Pons (tissue), 1 donor: ENCODE results near the gene KANSL3.

Experiments used
- DNase-seq: peaks from one replicate; pipeline ENCODE4 v3.0.0-alpha.2; 2016; ENCODE audit warnings: low spot score

The KANSL3 gene

GRCh38 chr2:96604104-96604503, 34.0 kb downstream of the KANSL3 start:
- DNase-seq: no peak

- no peak for DNase-seq
These were observed 35.7 kb downstream of the KANSL3 start for GRCh38 chr2:96602330-96602823.

- no peak for DNase-seq
These were observed 36.5 kb downstream of the KANSL3 start for GRCh38 chr2:96601382-96602292.

- DNase-seq: no peak
These were observed 38.2 kb downstream of the KANSL3 start for GRCh38 chr2:96599941-96600340.

GRCh38 chr2:96596596-96596995, 41.5 kb downstream of the KANSL3 start:
- DNase-seq: peak; percentile 46

GRCh38 chr2:96594691-96595152, 43.4 kb downstream of the KANSL3 start:
- no peak for DNase-seq

- DNase-seq: no peak
These were observed 43.8 kb downstream of the KANSL3 start for GRCh38 chr2:96594282-96594681.

GRCh38 chr2:96591494-96591893, 46.6 kb downstream of the KANSL3 start:
- DNase-seq: no peak

- DNase-seq: no peak
These were observed 47.1 kb downstream of the KANSL3 start for GRCh38 chr2:96591054-96591453.

- no peak for DNase-seq
These were observed 50.3 kb downstream of the KANSL3 start for GRCh38 chr2:96587843-96588242.

- DNase-seq: no peak
These were observed 54.1 kb downstream of the KANSL3 start for GRCh38 chr2:96584017-96584416.

- no peak for DNase-seq
These were observed 57.3 kb downstream of the KANSL3 start for GRCh38 chr2:96580771-96581170.

GRCh38 chr2:96579422-96579821, 58.7 kb downstream of the KANSL3 start:
- no peak for DNase-seq

- DNase-seq: no peak
These were observed 59.4 kb downstream of the KANSL3 start for GRCh38 chr2:96578731-96579130.

GRCh38 chr2:96577501-96577900, 60.6 kb downstream of the KANSL3 start:
- no peak for DNase-seq

GRCh38 chr2:96575785-96576456, 62.2 kb downstream of the KANSL3 start:
- no peak for DNase-seq

GRCh38 chr2:96574364-96574763, 63.7 kb downstream of the KANSL3 start:
- no peak for DNase-seq

GRCh38 chr2:96568094-96568493, 70.0 kb downstream of the KANSL3 start:
- no peak for DNase-seq

- DNase-seq: no peak
These were observed 73.0 kb downstream of the KANSL3 start for GRCh38 chr2:96565111-96565510.

- DNase-seq: no peak
These were observed 73.5 kb downstream of the KANSL3 start for GRCh38 chr2:96564563-96564962.

- no peak for DNase-seq
These were observed 74.1 kb downstream of the KANSL3 start for GRCh38 chr2:96564026-96564425.

- no peak for DNase-seq
These were observed 79.6 kb downstream of the KANSL3 start for GRCh38 chr2:96558485-96558884.

- no peak for DNase-seq
These were observed 80.1 kb downstream of the KANSL3 start for GRCh38 chr2:96558061-96558460.
